ENCODE results near the gene USP17L21.
"Not testable (repeated sequence)": the region's sequence is repeated elsewhere in the genome, so short reads cannot be mapped to it uniquely, and the experiment has no call there.

Gene USP17L21

DNA sequence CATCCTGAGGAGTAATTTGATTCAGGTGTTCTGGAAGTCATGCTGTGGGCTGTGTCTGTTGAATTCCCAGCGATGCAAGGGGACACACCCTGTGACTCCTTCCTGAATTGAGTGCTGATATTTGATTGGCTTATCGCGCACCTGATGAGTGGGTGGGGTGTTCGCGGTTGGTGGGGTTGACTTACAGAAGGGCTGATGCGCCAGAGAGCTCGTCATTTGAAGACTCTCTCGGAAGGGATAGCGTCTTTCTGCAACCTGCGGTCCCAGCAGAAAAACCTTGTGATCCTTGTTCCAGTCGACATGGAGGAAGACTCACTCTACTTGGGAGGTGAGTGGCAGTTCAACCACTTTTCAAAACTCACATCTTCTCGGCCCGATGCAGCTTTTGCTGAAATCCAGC is at the start of gene USP17L21:
Gene USP17L21 (plus strand): TSS at position 301 of the 400 bp plus-strand sequence. CDS start 0 bp downstream, at position 301.
- DNase-seq; H3K4me1 ChIP-seq; intact Hi-C loops (cut with DNase I; ENCODE audit: low total_unique reads); H3K4me3 ChIP-seq; H3K36me3 ChIP-seq; H3K9me3 ChIP-seq; H3K27me3 ChIP-seq; H3K27ac ChIP-seq: not testable (repeated sequence)

- H3K4me1 ChIP-seq; H3K27ac ChIP-seq; intact Hi-C loops (cut with DNase I; ENCODE audit: low total_unique reads); H3K36me3 ChIP-seq; H3K27me3 ChIP-seq; H3K9me3 ChIP-seq; H3K4me3 ChIP-seq: not testable (repeated sequence)
- peak in 1 of 2 donors; percentile 15 for DNase-seq
Observed at GRCh38 chr4:9214701-9215100, 48.0 kb upstream of the USP17L21 start.

GRCh38 chr4:9215105-9215504 is 47.6 kb upstream of the USP17L21 start, which contains the start of gene USP17L11:
Gene USP17L11, plus strand, starts transcription at chr4:9215405. Its CDS starts 0 bp downstream, at chr4:9215405.
- H3K27me3 ChIP-seq; H3K36me3 ChIP-seq; H3K4me1 ChIP-seq; H3K27ac ChIP-seq; DNase-seq; intact Hi-C loops (cut with DNase I; ENCODE audit: low total_unique reads); H3K4me3 ChIP-seq; H3K9me3 ChIP-seq: not testable (repeated sequence)

GRCh38 chr4:9219852-9220251 is 42.8 kb upstream of the USP17L21 start, which contains the start of gene USP17L12:
Gene USP17L12, plus strand, starts transcription at chr4:9220152. Its CDS starts 0 bp downstream, at chr4:9220152.
- intact Hi-C loops (cut with DNase I; ENCODE audit: low total_unique reads); H3K27ac ChIP-seq; DNase-seq; H3K36me3 ChIP-seq; H3K9me3 ChIP-seq; H3K27me3 ChIP-seq; H3K4me3 ChIP-seq; H3K4me1 ChIP-seq: not testable (repeated sequence)

DNA sequence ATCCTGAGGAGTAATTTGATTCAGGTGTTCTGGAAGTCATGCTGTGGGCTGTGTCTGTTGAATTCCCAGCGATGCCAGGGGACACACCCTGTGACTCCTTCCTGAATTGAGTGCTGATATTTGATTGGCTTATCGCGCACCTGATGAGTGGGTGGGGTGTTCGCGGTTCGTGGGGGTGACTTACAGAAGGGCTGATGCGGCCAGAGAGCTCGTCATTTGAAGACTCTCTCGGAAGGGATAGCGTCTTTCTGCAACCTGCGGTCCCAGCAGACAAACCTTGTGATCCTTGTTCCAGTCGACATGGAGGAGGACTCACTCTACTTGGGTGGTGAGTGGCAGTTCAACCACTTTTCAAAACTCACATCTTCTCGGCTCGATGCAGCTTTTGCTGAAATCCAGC is 38.1 kb upstream of the USP17L21 start, which contains the start of gene USP17L13:
Gene USP17L13 (plus strand): TSS at position 301 of the 400 bp plus-strand sequence. CDS start 0 bp downstream, at position 301.
- H3K27ac ChIP-seq; H3K27me3 ChIP-seq; H3K9me3 ChIP-seq; H3K4me1 ChIP-seq; H3K36me3 ChIP-seq; DNase-seq; H3K4me3 ChIP-seq; intact Hi-C loops (cut with DNase I; ENCODE audit: low total_unique reads): not testable (repeated sequence)

GRCh38 chr4:9230249-9230648 is 32.4 kb upstream of the USP17L21 start:
- H3K4me1 ChIP-seq; intact Hi-C loops (cut with DNase I; ENCODE audit: low total_unique reads): not testable (repeated sequence)
- DNase-seq = peak in 1 of 2 donors; percentile 5

GRCh38 chr4:9234085-9234484 is 28.6 kb upstream of the USP17L21 start, which contains the start of gene USP17L15:
Gene USP17L15, plus strand, starts transcription at chr4:9234385. Its CDS starts 0 bp downstream, at chr4:9234385.
- H3K9me3 ChIP-seq; H3K36me3 ChIP-seq; intact Hi-C loops (cut with DNase I; ENCODE audit: low total_unique reads); H3K4me3 ChIP-seq; H3K27ac ChIP-seq; DNase-seq; H3K27me3 ChIP-seq; H3K4me1 ChIP-seq: not testable (repeated sequence)

More at GRCh38 chr4:9230249-9230648, 32.4 kb upstream of the USP17L21 start:
- H3K27me3 ChIP-seq, H3K9me3 ChIP-seq, H3K27ac ChIP-seq, H3K36me3 ChIP-seq, H3K4me3 ChIP-seq: not testable (repeated sequence)

- H3K27me3 ChIP-seq; intact Hi-C loops (cut with DNase I; ENCODE audit: low total_unique reads); H3K9me3 ChIP-seq: not testable (repeated sequence)
Observed at GRCh38 chr4:9238461-9238860, 24.2 kb upstream of the USP17L21 start.

GRCh38 chr4:9243579-9243978 is 19.1 kb upstream of the USP17L21 start, which contains the start of gene USP17L17:
Gene USP17L17, plus strand, starts transcription at chr4:9243879. Its CDS starts 0 bp downstream, at chr4:9243879.
- H3K27ac ChIP-seq; H3K36me3 ChIP-seq; intact Hi-C loops (cut with DNase I; ENCODE audit: low total_unique reads); H3K4me3 ChIP-seq; H3K27me3 ChIP-seq; H3K4me1 ChIP-seq; H3K9me3 ChIP-seq; DNase-seq: not testable (repeated sequence)

More at GRCh38 chr4:9238461-9238860, 24.2 kb upstream of the USP17L21 start:
- not testable (repeated sequence) for H3K27ac ChIP-seq, H3K4me3 ChIP-seq, H3K36me3 ChIP-seq, H3K4me1 ChIP-seq
- DNase-seq = peak; percentile 17 to 57

DNA sequence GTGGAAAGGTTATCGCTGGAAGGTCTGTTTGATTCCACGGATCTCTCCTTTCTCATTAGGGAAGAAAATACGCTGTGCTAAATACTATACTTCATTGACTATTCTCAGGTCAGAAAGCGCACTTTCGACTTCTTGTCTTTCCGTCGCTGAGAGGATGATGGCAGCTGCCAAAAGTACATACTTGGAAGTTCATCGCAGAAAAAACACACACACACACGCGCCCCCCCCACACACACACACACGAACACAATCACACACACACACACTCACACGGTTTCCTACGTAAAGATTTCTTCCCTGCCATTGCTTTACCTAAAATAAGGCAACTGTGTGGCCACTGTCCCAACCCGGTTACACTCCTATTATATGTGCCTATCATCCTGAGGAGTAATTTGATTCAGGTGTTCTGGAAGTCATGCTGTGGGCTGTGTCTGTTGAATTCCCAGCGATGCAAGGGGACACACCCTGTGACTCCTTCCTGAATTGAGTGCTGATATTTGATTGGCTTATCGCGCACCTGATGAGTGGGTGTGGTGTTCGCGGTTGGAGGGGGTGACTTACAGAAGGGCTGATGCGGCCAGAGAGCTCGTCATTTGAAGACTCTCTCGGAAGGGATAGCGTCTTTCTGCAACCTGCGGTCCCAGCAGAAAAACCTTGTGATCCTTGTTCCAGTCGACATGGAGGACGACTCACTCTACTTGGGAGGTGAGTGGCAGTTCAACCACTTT is 14.6 kb upstream of the USP17L21 start, which contains the start of gene USP17L18:
Gene USP17L18 (plus strand): TSS at position 678 of the 728 bp plus-strand sequence. CDS start 0 bp downstream, at position 678.
- intact Hi-C loops (cut with DNase I; ENCODE audit: low total_unique reads); H3K27me3 ChIP-seq; H3K27ac ChIP-seq; H3K36me3 ChIP-seq; H3K9me3 ChIP-seq; H3K4me3 ChIP-seq; H3K4me1 ChIP-seq: not testable (repeated sequence)
- DNase-seq = peak; percentile 24 to 63

- H3K27me3 ChIP-seq; H3K4me3 ChIP-seq; H3K4me1 ChIP-seq; H3K36me3 ChIP-seq; intact Hi-C loops (cut with DNase I; ENCODE audit: low total_unique reads); H3K9me3 ChIP-seq; H3K27ac ChIP-seq; DNase-seq: not testable (repeated sequence)
Observed at GRCh38 chr4:9253078-9253477, 9.6 kb upstream of the USP17L21 start, which contains the start of gene USP17L19. Gene USP17L19, plus strand, starts transcription at chr4:9253378. Its CDS starts 0 bp downstream, at chr4:9253378.

- H3K4me1 ChIP-seq; H3K36me3 ChIP-seq; H3K9me3 ChIP-seq; H3K4me3 ChIP-seq; intact Hi-C loops (cut with DNase I; ENCODE audit: low total_unique reads); H3K27ac ChIP-seq; H3K27me3 ChIP-seq; DNase-seq: not testable (repeated sequence)
Observed at GRCh38 chr4:9257824-9258223, 4.8 kb upstream of the USP17L21 start, which contains the start of gene USP17L20. Gene USP17L20, plus strand, starts transcription at chr4:9258124. Its CDS starts 0 bp downstream, at chr4:9258124.

- H3K27me3 ChIP-seq; H3K9me3 ChIP-seq; intact Hi-C loops (cut with DNase I; ENCODE audit: low total_unique reads); H3K36me3 ChIP-seq; H3K27ac ChIP-seq; H3K4me3 ChIP-seq; DNase-seq; H3K4me1 ChIP-seq: not testable (repeated sequence)
Observed at GRCh38 chr4:9267319-9267718, 4.6 kb downstream of the USP17L21 start, which contains the start of gene USP17L22. Gene USP17L22, plus strand, starts transcription at chr4:9267619. Its CDS starts 0 bp downstream, at chr4:9267619.

GRCh38 chr4:9271719-9272118 is 9.0 kb downstream of the USP17L21 start:
- H3K9me3 ChIP-seq; H3K27ac ChIP-seq; H3K27me3 ChIP-seq; H3K4me1 ChIP-seq; H3K36me3 ChIP-seq; H3K4me3 ChIP-seq; intact Hi-C loops (cut with DNase I; ENCODE audit: low total_unique reads): not testable (repeated sequence)
- peak; percentile 76 to 79 for DNase-seq

Measured in tibial artery (tissue), 4 donors.